Ishikawa (cell line): Measurements from ENCODE around the gene GPR37.

ENCODE experiments used
- CEBPB ChIP-seq: IDR thresholded peaks from 2 replicates; pipeline ENCODE4 v1.6.1; 2012
- CREB1 ChIP-seq: IDR thresholded peaks from 2 replicates; pipeline ENCODE4 v1.6.1; 2012; ENCODE audit warnings: low read depth
- EGR1 ChIP-seq: IDR thresholded peaks from 2 replicates; pipeline ENCODE4 v1.6.1; 2012
- EP300 ChIP-seq: IDR thresholded peaks from 2 replicates; pipeline ENCODE4 v1.6.1; 2012; ENCODE audit warnings: borderline replicate concordance
- FOXM1 ChIP-seq: IDR thresholded peaks from 2 replicates; pipeline ENCODE4 v1.6.1; 2012; ENCODE audit warnings: low read depth, borderline replicate concordance
- MAX ChIP-seq: IDR thresholded peaks from 2 replicates; pipeline ENCODE4 v1.6.1; 2012
- NFIC ChIP-seq: IDR thresholded peaks from 2 replicates; pipeline ENCODE4 v1.6.1; 2012
- RAD21 ChIP-seq: IDR thresholded peaks from 2 replicates; pipeline ENCODE4 v1.6.1; 2012; ENCODE audit warnings: low read depth
- REST ChIP-seq: IDR thresholded peaks from 2 replicates; pipeline ENCODE4 v1.6.1; 2012; ENCODE audit warnings: low read depth, mild to moderate bottlenecking
- TAF1 ChIP-seq: IDR thresholded peaks from 2 replicates; pipeline ENCODE4 v1.6.1; 2012; ENCODE audit warnings: low read depth, mild to moderate bottlenecking
- TCF12 ChIP-seq: IDR thresholded peaks from 2 replicates; pipeline ENCODE4 v1.6.1; 2012; ENCODE audit warnings: low read depth
- TEAD4 ChIP-seq: IDR thresholded peaks from 2 replicates; pipeline ENCODE4 v1.6.1; 2012
- USF1 ChIP-seq: IDR thresholded peaks from 2 replicates; pipeline ENCODE4 v1.6.1; 2012
- YY1 ChIP-seq: IDR thresholded peaks from 2 replicates; pipeline ENCODE4 v1.6.1; 2012; ENCODE audit warnings: low read depth
- ZBTB7A ChIP-seq: IDR thresholded peaks from 2 replicates; pipeline ENCODE4 v1.6.1; 2012; ENCODE audit warnings: low read depth

GPR37 gene

GRCh38 chr7:124701955-124702354, 63.6 kb downstream of the GPR37 start:
- TF ChIP-seq EP300 (no peak), RAD21 (no peak), TAF1 (no peak), YY1 (no peak), USF1 (no peak), MAX (no peak), NFIC (no peak), EGR1 (no peak), CEBPB (no peak), CREB1 (no peak), REST (no peak), FOXM1 (no peak), ZBTB7A (no peak), TCF12 (no peak), TEAD4 (no peak)

GRCh38 chr7:124700655-124701054, 64.9 kb downstream of the GPR37 start:
- TF ChIP-seq EP300: no peak
- TF ChIP-seq MAX: no peak
- no peak for TF ChIP-seq TEAD4
- no peak for TF ChIP-seq USF1

- no peak for TF ChIP-seq CREB1
- TF ChIP-seq YY1: no peak
- no peak for TF ChIP-seq EP300
- no peak for TF ChIP-seq CEBPB
- TF ChIP-seq TCF12: no peak
- TF ChIP-seq ZBTB7A: no peak
- TF ChIP-seq REST: no peak
- TF ChIP-seq TAF1: no peak
- TF ChIP-seq NFIC: no peak
- TF ChIP-seq RAD21: no peak
- TF ChIP-seq FOXM1: no peak
- TF ChIP-seq MAX: no peak
- TF ChIP-seq EGR1: no peak
- TF ChIP-seq TEAD4: no peak
- no peak for TF ChIP-seq USF1
Measured at GRCh38 chr7:124698964-124699363, 66.6 kb downstream of the GPR37 start.

- TF ChIP-seq EGR1: no peak
- no peak for TF ChIP-seq ZBTB7A
- TF ChIP-seq MAX: no peak
- TF ChIP-seq USF1: no peak
- TF ChIP-seq NFIC: peak; percentile 27; the same call in 1 of the 2 replicates
- no peak for TF ChIP-seq REST
- no peak for TF ChIP-seq FOXM1
- TF ChIP-seq TAF1: no peak
- no peak for TF ChIP-seq YY1
Measured at GRCh38 chr7:124697746-124698145, 67.8 kb downstream of the GPR37 start.
